ENCODE data around the gene IFT57. TPM values are rescaled to one million over a fixed set of nuclear protein-coding genes. Genes with fewer than 3 reads are reported as not detected.

The IFT57 gene
- total and polyA plus RNA-seq, 9 of the 15 experiments (the other 6 are each of a cell fraction or from before 2014, with no cell fraction given), result 1.5 to 20.1 (median 9.9) TPM

DNA sequence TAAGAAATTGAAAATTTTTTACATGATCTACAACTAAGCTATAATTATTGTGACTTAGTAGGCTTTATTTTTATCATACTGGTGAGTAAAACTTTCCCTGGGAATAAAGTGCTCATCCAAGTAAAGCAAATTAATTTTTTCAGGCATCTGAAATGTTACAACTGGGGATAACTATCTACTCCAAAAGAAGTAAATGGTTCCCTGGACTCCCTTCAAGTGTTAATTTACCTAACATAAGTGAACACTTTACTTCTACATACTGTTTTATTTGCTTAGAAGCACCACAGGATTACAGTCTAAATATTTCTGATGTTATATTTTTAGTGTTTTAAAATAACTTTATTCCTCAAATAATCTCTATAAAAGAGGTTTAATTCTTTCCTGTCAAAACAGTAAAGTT is 57.8 kb downstream of the IFT57 start (continued):
- TF ChIP-seq, protein P1, sequence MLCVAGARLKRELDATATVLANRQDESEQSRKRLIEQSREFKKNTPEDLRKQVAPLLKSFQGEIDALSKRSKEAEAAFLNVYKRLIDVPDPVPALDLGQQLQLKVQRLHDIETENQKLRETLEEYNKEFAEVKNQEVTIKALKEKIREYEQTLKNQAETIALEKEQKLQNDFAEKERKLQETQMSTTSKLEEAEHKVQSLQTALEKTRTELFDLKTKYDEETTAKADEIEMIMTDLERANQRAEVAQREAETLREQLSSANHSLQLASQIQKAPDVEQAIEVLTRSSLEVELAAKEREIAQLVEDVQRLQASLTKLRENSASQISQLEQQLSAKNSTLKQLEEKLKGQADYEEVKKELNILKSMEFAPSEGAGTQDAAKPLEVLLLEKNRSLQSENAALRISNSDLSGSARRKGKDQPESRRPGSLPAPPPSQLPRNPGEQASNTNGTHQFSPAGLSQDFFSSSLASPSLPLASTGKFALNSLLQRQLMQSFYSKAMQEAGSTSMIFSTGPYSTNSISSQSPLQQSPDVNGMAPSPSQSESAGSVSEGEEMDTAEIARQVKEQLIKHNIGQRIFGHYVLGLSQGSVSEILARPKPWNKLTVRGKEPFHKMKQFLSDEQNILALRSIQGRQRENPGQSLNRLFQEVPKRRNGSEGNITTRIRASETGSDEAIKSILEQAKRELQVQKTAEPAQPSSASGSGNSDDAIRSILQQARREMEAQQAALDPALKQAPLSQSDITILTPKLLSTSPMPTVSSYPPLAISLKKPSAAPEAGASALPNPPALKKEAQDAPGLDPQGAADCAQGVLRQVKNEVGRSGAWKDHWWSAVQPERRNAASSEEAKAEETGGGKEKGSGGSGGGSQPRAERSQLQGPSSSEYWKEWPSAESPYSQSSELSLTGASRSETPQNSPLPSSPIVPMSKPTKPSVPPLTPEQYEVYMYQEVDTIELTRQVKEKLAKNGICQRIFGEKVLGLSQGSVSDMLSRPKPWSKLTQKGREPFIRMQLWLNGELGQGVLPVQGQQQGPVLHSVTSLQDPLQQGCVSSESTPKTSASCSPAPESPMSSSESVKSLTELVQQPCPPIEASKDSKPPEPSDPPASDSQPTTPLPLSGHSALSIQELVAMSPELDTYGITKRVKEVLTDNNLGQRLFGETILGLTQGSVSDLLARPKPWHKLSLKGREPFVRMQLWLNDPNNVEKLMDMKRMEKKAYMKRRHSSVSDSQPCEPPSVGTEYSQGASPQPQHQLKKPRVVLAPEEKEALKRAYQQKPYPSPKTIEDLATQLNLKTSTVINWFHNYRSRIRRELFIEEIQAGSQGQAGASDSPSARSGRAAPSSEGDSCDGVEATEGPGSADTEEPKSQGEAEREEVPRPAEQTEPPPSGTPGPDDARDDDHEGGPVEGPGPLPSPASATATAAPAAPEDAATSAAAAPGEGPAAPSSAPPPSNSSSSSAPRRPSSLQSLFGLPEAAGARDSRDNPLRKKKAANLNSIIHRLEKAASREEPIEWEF (CRISPR knock-in tag; IDR thresholded peaks at IDR 0.05), result no peak

DNA sequence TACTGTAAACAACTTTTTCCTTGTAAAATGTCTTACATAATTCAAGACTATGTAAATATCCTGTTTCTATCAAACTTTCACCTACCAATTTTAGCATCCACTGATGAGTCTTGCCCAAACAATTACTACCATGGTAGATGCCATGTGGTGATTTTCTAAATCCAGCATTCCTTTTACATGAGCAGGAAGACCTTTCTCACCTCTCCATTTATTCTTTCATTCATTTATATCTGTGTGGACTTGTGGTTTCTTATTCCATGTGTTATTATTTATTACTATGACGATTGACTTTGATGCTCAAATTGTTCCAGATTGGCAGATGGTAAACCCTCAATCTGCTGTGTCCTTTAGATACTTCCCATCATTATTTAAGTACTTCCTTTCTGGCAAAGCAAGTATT is 62.4 kb downstream of the IFT57 start:
- BruUV-seq (replicated peaks), result no TSS peak
- Histone ChIP-seq H3K9me3 (replicated peaks; ENCODE audit: control insufficient read depth, insufficient read depth, low read depth, low read length) (no peaks in the 10 kb centered on the region), H3K36me3 (ENCODE audit: control insufficient read depth, insufficient read depth, low read length) (no peaks in the 10 kb centered on the region), H3K9ac (ENCODE audit: insufficient read depth in 1 of 2, low read depth in 2 of 2, low read length in 2 of 2) (no peak overlapping the region), H3K4me1 (replicated peaks in 1 of 2; ENCODE audit: control insufficient read depth in 2 of 2, insufficient read depth in 2 of 2, low read length in 2 of 2) (no peaks in the 10 kb centered on the region), H3K4me2 (ENCODE audit: insufficient read depth, low read length) (no peak overlapping the region), H3K4me3 (no peak overlapping the region), H3K9me1 (ENCODE audit: control insufficient read depth, insufficient read depth, low read length) (no peaks in the 10 kb centered on the region), H4K20me1 (replicated peaks; ENCODE audit: control insufficient read depth, insufficient read depth, low read length) (no peaks in the 10 kb centered on the region), H3K27ac (ENCODE audit: extremely low read depth, low read depth, low read length) (no peak overlapping the region), H2AFZ (ENCODE audit: low read depth, low read length) (no peak overlapping the region), H3K27me3 (ENCODE audit: control insufficient read depth in 2 of 2, insufficient read depth in 2 of 2, low read length in 2 of 2) (no peaks in the 10 kb centered on the region), H3K79me2 (ENCODE audit: control insufficient read depth, insufficient read depth, low read length) (no peaks in the 10 kb centered on the region)
- FAIRE-seq (no peak), DNase-seq (ENCODE audit: extremely low read depth in 1 of 4, low spot score in 3 of 4) (no peak), ATAC-seq (no peak)
- 0% methylated on average over 1 of the region's 1 CpG for whole genome bisulfite sequencing (ENCODE audit: insufficient coverage, low coverage, missing lambda C conversion rate)
- in situ Hi-C loops (cut with MboI), result loop anchor here (10.0 kb wide), 1 partner anchor 245 kb away; no protein-coding TSS in a partner anchor
- POLR2A ChIA-PET, result no interaction called here
- CTCF ChIA-PET (ENCODE audit: low intra/inter-chr PET ratio), result no interaction called here
- TF ChIP-seq MTA2 (IDR thresholded peaks at IDR 0.05; ENCODE audit: low read depth) (no peak), ZNF764 (CRISPR knock-in tag; IDR thresholded peaks at IDR 0.05; ENCODE audit: low read depth) (no peak), PRMT5 (CRISPR knock-in tag; IDR thresholded peaks at IDR 0.05) (no peak), MED1 (CRISPR knock-in tag; IDR thresholded peaks at IDR 0.05; ENCODE audit: borderline replicate concordance) (no peak), EP300 (IDR thresholded peaks at IDR 0.05; ENCODE audit: low read length) (no peak), RFX1 (IDR thresholded peaks at IDR 0.05) (no peak), DDX20 (tag; IDR thresholded peaks at IDR 0.05; ENCODE audit: low read depth) (no peak), HNRNPL (IDR thresholded peaks at IDR 0.05; ENCODE audit: low read depth, low read length) (no peak), NFE2 (IDR thresholded peaks at IDR 0.05; ENCODE audit: low read depth) (no peak)
- intact Hi-C loops (cut with micrococcal nuclease), result loop anchor here (10.0 kb wide), 1 partner anchor 165 kb away; no protein-coding TSS in a partner anchor
